KMS-11 (cell line): Measurements from ENCODE around the gene COL12A1.

ENCODE experiments used
- H2AFZ ChIP-seq: fragments of 200-600 bp; sonication (generic); 2 replicates; pipeline ENCODE4 v1.6.1; 2016; ENCODE audit warnings: antibody characterized with exemption, mixed run types, low read depth
- H3K27ac ChIP-seq: fragments of 200-600 bp; sonication (generic); 2 replicates; pipeline ENCODE4 v1.6.1; 2016; ENCODE audit warnings: mild to moderate bottlenecking, mixed run types
- H3K27me3 ChIP-seq: fragments of 200-600 bp; sonication (generic); 2 replicates; pipeline ENCODE4 v1.6.1; 2017; ENCODE audit warnings: mild to moderate bottlenecking, low read depth, mixed run types, moderate library complexity; ENCODE audit not compliant: insufficient read depth
- H3K36me3 ChIP-seq: fragments of 200-600 bp; sonication (generic); 2 replicates; pipeline ENCODE4 v1.6.1; 2017; ENCODE audit warnings: mild to moderate bottlenecking, mixed run types; ENCODE audit not compliant: insufficient read depth
- H3K4me1 ChIP-seq: fragments of 200-600 bp; sonication (generic); 2 replicates; pipeline ENCODE4 v1.6.1; 2016; ENCODE audit warnings: mild to moderate bottlenecking, low read depth, mixed run types; ENCODE audit not compliant: poor library complexity, severe bottlenecking
- H3K4me2 ChIP-seq: fragments of 200-600 bp; sonication (generic); 2 replicates; pipeline ENCODE4 v1.7.0; 2016; ENCODE audit warnings: mild to moderate bottlenecking, mixed run types
- H3K4me3 ChIP-seq: fragments of 200-600 bp; sonication (generic); IDR thresholded peaks from 2 replicates; pipeline ENCODE4 v1.6.1; 2017; ENCODE audit warnings: low read depth, low read length, mixed read lengths; ENCODE audit not compliant: insufficient read depth
- H3K79me2 ChIP-seq: fragments of 200-600 bp; sonication (generic); 2 replicates; pipeline ENCODE4 v1.6.1; 2016; ENCODE audit warnings: low read depth, mixed run types; ENCODE audit not compliant: insufficient read depth
- H3K9ac ChIP-seq: fragments of 200-600 bp; sonication (generic); 2 replicates; pipeline ENCODE4 v1.6.1; 2016; ENCODE audit warnings: mild to moderate bottlenecking, mixed run types
- H4K20me1 ChIP-seq: fragments of 200-600 bp; sonication (generic); 2 replicates; pipeline ENCODE4 v1.6.1; 2016; ENCODE audit warnings: mild to moderate bottlenecking, mixed run types; ENCODE audit not compliant: insufficient read depth
- TF ChIP-seq, protein P1 (sequence below): fragments of 200-600 bp; sonication (generic); conservative IDR thresholded peaks from 2 replicates; pipeline ENCODE4 v1.6.1; 2017; ENCODE audit warnings: low read depth, mild to moderate bottlenecking, antibody characterized with exemption, low read length, moderate library complexity, mixed read lengths

COL12A1 gene

DNA sequence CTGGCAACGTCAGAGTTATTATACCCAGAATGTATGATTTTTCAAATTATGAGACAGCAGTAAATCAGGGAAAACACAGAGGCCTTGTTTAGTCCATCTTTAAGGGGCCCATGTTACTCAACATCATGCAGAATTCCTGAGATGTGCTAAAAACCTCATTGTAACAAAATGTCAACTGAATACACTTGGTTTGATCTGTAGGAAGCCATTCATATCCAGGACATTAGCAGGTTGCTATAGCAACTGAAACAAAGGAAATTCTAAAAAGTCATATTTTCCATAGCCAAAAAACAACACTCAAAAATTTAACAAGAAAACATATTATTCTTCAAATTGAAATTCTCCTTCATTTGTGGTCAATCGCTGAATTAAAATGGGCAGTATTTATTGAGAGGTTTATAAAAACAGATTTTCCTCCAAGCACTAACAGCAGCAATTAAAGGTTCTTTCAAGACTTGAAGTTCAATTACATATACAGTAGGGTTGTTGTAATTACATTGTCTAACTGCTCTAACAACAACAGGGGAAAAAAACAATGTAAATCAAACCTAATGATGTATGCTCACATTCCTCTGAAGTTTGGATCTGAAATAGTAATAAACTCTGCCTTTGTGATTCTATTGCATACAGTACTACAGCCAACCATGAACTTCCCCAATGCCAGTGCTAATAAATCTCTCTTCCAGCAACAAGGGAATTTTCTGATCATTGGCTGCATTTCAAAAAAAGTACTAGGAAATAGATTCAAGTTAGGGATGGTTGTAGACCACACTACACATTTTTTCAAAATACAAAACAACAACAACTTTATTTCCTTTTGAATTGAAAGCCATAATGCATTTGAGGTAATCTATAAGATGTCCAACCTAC is 34.9 kb downstream of the COL12A1 start:
- no peak overlapping the region for H3K27ac ChIP-seq
- no peak overlapping the region for H3K4me2 ChIP-seq
- H3K4me3 ChIP-seq, result no peak overlapping the region

DNA sequence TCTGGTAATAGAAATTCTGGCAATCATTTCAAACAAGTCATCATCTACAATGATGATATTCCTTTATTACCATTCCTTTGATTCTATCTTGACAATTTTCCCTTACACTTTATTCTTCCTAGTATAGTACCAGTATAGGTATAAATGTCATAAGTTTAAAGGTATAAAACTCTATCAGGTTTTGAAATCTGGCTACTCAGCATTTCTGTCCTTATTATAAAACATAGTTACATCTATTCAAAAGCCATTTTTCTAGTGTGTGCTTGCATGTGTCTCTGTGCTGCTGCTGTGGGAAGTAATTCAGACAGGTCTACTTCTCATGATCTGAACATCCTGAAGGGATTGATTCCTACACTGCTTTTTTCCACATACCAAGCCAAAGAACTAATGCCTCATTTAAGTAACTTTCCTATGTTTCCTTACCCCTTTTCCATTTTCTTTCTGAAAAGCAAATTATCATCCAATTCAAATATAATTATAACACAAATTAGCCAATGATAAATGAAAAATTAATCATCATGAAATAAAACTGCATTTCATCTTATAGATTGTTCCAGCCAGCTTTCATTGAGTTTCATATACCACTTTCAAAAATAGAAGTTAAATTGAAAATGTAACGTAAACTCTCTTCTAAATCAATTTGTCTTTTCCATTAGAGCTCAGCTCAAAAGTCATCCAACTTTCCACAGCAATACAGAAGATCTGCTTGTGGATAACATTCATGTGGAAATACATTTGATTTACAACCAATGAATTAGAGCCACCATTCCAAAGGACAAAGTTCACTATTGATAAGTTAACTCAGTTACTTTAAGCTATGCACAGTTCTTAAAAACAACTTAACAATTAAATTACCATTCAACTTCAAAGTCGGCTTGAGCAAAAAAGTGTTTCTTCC is 35.9 kb downstream of the COL12A1 start:
- no peaks in the 10 kb centered on the region for H3K79me2 ChIP-seq
- no peaks in the 10 kb centered on the region for H4K20me1 ChIP-seq
- H3K4me2 ChIP-seq, result no peak overlapping the region
- H2AFZ ChIP-seq, result no peak overlapping the region
- TF ChIP-seq, protein P1, sequence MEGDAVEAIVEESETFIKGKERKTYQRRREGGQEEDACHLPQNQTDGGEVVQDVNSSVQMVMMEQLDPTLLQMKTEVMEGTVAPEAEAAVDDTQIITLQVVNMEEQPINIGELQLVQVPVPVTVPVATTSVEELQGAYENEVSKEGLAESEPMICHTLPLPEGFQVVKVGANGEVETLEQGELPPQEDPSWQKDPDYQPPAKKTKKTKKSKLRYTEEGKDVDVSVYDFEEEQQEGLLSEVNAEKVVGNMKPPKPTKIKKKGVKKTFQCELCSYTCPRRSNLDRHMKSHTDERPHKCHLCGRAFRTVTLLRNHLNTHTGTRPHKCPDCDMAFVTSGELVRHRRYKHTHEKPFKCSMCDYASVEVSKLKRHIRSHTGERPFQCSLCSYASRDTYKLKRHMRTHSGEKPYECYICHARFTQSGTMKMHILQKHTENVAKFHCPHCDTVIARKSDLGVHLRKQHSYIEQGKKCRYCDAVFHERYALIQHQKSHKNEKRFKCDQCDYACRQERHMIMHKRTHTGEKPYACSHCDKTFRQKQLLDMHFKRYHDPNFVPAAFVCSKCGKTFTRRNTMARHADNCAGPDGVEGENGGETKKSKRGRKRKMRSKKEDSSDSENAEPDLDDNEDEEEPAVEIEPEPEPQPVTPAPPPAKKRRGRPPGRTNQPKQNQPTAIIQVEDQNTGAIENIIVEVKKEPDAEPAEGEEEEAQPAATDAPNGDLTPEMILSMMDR, result no peak
- H3K4me3 ChIP-seq, result no peak overlapping the region
- no peaks in the 10 kb centered on the region for H3K27me3 ChIP-seq
- no peak overlapping the region for H3K27ac ChIP-seq
- H3K36me3 ChIP-seq, result no peaks in the 10 kb centered on the region
- no peaks in the 10 kb centered on the region for H3K4me1 ChIP-seq
- H3K9ac ChIP-seq, result no peak overlapping the region

More for the DNA sequence above, 34.9 kb downstream of the COL12A1 start:
- Histone ChIP-seq H4K20me1 (no peaks in the 10 kb centered on the region), H3K9ac (no peak overlapping the region), H3K36me3 (no peaks in the 10 kb centered on the region), H2AFZ (no peak overlapping the region), H3K4me1 (no peaks in the 10 kb centered on the region), H3K27me3 (no peaks in the 10 kb centered on the region), H3K79me2 (no peaks in the 10 kb centered on the region)
- TF ChIP-seq, protein P1, result no peak

DNA sequence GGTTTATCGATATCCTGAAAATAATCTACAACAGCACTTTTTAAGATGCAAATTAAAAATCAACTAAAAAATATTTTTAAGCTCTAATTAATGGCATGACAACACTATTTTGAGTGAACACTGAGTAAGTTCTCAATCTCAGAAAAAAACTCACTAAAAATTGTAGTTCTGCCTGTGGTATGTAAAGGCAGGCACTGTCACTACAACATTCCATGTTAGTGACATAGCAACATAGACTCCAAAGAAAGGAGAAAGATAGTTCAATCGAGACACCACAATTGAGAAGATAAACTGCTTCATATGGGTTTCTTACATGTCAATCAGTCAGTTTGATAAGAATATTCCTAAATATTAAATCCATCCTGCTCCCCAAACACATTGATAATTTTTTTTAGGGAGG is 38.0 kb downstream of the COL12A1 start:
- H2AFZ ChIP-seq, result no peak overlapping the region
- TF ChIP-seq, protein P1, result no peak
- no peak overlapping the region for H3K4me2 ChIP-seq
- no peaks in the 10 kb centered on the region for H3K36me3 ChIP-seq
- no peaks in the 10 kb centered on the region for H3K4me1 ChIP-seq
- H3K27ac ChIP-seq, result no peak overlapping the region
- H3K79me2 ChIP-seq, result no peaks in the 10 kb centered on the region
- no peak overlapping the region for H3K4me3 ChIP-seq
- H3K27me3 ChIP-seq, result no peaks in the 10 kb centered on the region
- no peaks in the 10 kb centered on the region for H4K20me1 ChIP-seq
- no peak overlapping the region for H3K9ac ChIP-seq

DNA sequence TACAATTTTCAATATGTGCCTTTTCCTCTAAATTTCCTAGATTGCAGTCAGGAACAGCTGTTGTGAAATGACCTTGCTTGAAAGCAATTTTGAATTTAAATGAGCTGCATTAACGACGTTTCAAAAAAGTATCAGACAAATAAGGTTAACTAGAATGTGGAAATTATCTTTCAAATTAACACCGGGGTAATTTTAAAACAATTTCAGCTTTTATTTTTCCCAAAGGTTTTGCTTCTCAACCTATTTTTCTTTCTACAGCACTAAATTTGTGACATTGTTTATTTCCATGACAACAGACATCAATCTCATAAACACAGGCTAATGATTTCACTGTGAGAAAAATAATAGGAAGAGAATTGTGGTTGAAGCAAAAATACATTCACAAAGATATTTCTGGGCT is 38.5 kb downstream of the COL12A1 start:
- no peak overlapping the region for H3K9ac ChIP-seq
- no peak overlapping the region for H3K27ac ChIP-seq
- H3K36me3 ChIP-seq, result no peaks in the 10 kb centered on the region
- H3K4me1 ChIP-seq, result no peaks in the 10 kb centered on the region
- H3K27me3 ChIP-seq, result no peaks in the 10 kb centered on the region
- H3K4me2 ChIP-seq, result no peak overlapping the region
- no peaks in the 10 kb centered on the region for H3K79me2 ChIP-seq
- H4K20me1 ChIP-seq, result no peaks in the 10 kb centered on the region
- TF ChIP-seq, protein P1, result no peak
- H2AFZ ChIP-seq, result no peak overlapping the region
- no peak overlapping the region for H3K4me3 ChIP-seq
